ENCODE data around the gene TOM1L2.

DNA sequence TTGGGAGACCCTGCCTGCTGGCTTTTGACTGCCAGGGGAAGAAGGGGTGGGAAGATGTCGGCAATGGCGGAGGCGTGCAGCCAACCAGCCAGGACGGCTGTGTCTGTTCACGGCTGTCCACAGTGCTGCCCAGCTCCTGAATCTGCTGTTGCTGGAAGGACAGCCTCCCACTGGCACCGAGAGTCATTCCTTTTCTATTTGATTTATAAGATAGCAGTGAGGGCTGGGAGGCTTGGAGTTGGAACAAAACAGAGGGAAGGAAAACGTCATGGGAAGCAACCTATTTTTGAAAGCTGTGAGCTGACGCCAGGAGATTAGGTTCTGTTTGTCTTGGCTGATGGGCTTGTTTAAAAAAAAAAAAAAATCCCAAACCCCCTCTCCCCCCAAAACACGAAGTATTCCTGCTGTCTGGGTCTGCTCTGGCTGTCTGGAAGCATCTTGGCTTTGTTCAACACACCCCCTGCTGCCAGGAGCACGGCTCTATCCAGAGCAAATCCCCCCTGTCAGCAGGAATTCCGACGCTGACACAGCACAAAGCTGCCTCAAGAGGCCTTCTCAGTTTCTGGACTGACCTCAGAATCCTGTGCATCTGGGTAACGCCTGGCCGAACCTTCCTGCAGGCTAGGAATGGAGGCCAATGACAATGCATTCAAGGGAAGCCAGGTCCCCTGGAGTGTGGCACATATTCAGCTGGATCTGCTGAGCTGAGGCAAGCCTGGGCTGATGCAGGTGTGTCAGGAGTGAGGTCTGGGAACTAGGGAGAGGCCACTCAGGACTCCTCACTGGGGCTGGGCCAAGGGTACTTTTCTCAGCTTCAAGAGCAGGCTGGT lies 94.5 kb downstream of the TOM1L2 start:
- TF ChIP-seq, protein P1, sequence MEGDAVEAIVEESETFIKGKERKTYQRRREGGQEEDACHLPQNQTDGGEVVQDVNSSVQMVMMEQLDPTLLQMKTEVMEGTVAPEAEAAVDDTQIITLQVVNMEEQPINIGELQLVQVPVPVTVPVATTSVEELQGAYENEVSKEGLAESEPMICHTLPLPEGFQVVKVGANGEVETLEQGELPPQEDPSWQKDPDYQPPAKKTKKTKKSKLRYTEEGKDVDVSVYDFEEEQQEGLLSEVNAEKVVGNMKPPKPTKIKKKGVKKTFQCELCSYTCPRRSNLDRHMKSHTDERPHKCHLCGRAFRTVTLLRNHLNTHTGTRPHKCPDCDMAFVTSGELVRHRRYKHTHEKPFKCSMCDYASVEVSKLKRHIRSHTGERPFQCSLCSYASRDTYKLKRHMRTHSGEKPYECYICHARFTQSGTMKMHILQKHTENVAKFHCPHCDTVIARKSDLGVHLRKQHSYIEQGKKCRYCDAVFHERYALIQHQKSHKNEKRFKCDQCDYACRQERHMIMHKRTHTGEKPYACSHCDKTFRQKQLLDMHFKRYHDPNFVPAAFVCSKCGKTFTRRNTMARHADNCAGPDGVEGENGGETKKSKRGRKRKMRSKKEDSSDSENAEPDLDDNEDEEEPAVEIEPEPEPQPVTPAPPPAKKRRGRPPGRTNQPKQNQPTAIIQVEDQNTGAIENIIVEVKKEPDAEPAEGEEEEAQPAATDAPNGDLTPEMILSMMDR (conservative IDR thresholded peaks at IDR 0.05; ENCODE audit: low read depth, low read length): 0 out of 2 replicates have a peak, but pooled peaks have one; percentile 20
- TF ChIP-seq BHLHE40 (IDR thresholded peaks at IDR 0.05; ENCODE audit: low read depth, low read length) (no peak), CEBPB (IDR thresholded peaks at IDR 0.05; ENCODE audit: low read depth, low read length) (no peak), RAD21 (IDR thresholded peaks at IDR 0.05; ENCODE audit: low read length) (0 out of 2 replicates have a peak, but pooled peaks have one; percentile 20)

Data from IMR-90 (cell line).